Measurements from ENCODE around the gene PLD3. TPM values are rescaled to one million over a fixed set of nuclear protein-coding genes. Genes with fewer than 3 reads are reported as not detected.

PLD3 gene
- total RNA-seq, 1 donor from 2014 or later: 227 TPM

- H3K4me1 Mint-ChIP-seq (ENCODE audit: unreplicated experiment): peaks cover 22% of the 10 kb centered on the region
- no peak for DNase-seq (ENCODE audit: low spot score)
- no peaks in the 10 kb centered on the region for H3K36me3 Mint-ChIP-seq (ENCODE audit: low read depth, unreplicated experiment)
- H3K9me3 Mint-ChIP-seq (ENCODE audit: unreplicated experiment): no peaks in the 10 kb centered on the region
- no peak for TF ChIP-seq CTCF (IDR thresholded peaks at IDR 0.05; ENCODE audit: unreplicated experiment)
- H3K27me3 Mint-ChIP-seq (ENCODE audit: unreplicated experiment): peaks cover 9% of the 10 kb centered on the region
- no peak overlapping the region for H3K27ac Mint-ChIP-seq (ENCODE audit: unreplicated experiment)
- no peak overlapping the region for H3K4me3 Mint-ChIP-seq (ENCODE audit: unreplicated experiment)
Measured at GRCh38 chr19:40411958-40412499, 63.5 kb downstream of the PLD3 start.

GRCh38 chr19:40412866-40413265 is 64.4 kb downstream of the PLD3 start:
- Mint-ChIP-seq H3K4me3 (ENCODE audit: unreplicated experiment) (no peak overlapping the region), H3K9me3 (ENCODE audit: unreplicated experiment) (no peaks in the 10 kb centered on the region), H3K4me1 (ENCODE audit: unreplicated experiment) (peaks cover 30% of the 10 kb centered on the region), H3K27me3 (ENCODE audit: unreplicated experiment) (peaks cover 11% of the 10 kb centered on the region), H3K27ac (ENCODE audit: unreplicated experiment) (no peak overlapping the region), H3K36me3 (ENCODE audit: low read depth, unreplicated experiment) (peaks cover under 1% of the 10 kb centered on the region)
- no peak for DNase-seq (ENCODE audit: low spot score)
- TF ChIP-seq CTCF (IDR thresholded peaks at IDR 0.05; ENCODE audit: unreplicated experiment): no peak

- TF ChIP-seq CTCF (IDR thresholded peaks at IDR 0.05; ENCODE audit: unreplicated experiment): no peak
- DNase-seq (ENCODE audit: low spot score): no peak
- H3K4me1 Mint-ChIP-seq (ENCODE audit: unreplicated experiment): peaks cover 35% of the 10 kb centered on the region
- H3K36me3 Mint-ChIP-seq (ENCODE audit: low read depth, unreplicated experiment): peaks cover 5% of the 10 kb centered on the region
- H3K4me3 Mint-ChIP-seq (ENCODE audit: unreplicated experiment): no peak within 1 kb of the TSS
- peak within 1 kb of the TSS; percentile 30 for H3K27ac Mint-ChIP-seq (ENCODE audit: unreplicated experiment)
- no peaks in the 10 kb centered on the region for H3K9me3 Mint-ChIP-seq (ENCODE audit: unreplicated experiment)
- H3K27me3 Mint-ChIP-seq (ENCODE audit: unreplicated experiment): peaks cover 15% of the 10 kb centered on the region
Measured at GRCh38 chr19:40413291-40413845, 64.9 kb downstream of the PLD3 start, which contains the start of gene PRX. Gene PRX, minus strand, starts transcription at chr19:40413378. Its CDS starts 5,446 bp downstream, at chr19:40407932.

GRCh38 chr19:40414542-40415535 is 66.3 kb downstream of the PLD3 start:
- TF ChIP-seq CTCF (IDR thresholded peaks at IDR 0.05; ENCODE audit: unreplicated experiment): no peak
- no peak overlapping the region for H3K4me3 Mint-ChIP-seq (ENCODE audit: unreplicated experiment)
- peaks cover 14% of the 10 kb centered on the region for H3K27me3 Mint-ChIP-seq (ENCODE audit: unreplicated experiment)
- peaks cover 48% of the 10 kb centered on the region for H3K4me1 Mint-ChIP-seq (ENCODE audit: unreplicated experiment)
- peak overlapping the region; percentile 30 for H3K27ac Mint-ChIP-seq (ENCODE audit: unreplicated experiment)
- DNase-seq (ENCODE audit: low spot score): no peak
- peaks cover 5% of the 10 kb centered on the region for H3K36me3 Mint-ChIP-seq (ENCODE audit: low read depth, unreplicated experiment)
- H3K9me3 Mint-ChIP-seq (ENCODE audit: unreplicated experiment): no peaks in the 10 kb centered on the region
